ENCODE data around the gene LIPC.

LIPC gene

DNA sequence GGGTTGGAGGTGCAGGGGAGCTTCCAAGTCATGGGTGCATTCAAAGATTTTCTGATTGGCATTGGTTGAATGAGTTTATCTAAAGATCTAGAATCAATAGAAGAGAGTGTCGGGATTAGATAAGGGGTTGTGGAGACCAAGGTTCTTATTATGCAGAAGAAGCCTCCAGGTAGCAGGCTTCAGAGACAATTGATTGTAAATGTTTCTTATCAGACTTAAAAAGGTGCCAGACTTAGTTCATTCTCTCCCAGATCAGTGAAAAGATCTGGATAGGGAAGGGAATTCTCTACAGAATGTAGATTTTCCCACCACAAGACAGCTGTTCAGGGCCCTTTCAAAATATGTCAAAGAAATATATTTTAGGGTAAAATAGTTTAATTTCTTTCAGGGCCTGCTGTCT, 129.5 kb downstream of the LIPC start:
- no peak for DNase-seq

DNA sequence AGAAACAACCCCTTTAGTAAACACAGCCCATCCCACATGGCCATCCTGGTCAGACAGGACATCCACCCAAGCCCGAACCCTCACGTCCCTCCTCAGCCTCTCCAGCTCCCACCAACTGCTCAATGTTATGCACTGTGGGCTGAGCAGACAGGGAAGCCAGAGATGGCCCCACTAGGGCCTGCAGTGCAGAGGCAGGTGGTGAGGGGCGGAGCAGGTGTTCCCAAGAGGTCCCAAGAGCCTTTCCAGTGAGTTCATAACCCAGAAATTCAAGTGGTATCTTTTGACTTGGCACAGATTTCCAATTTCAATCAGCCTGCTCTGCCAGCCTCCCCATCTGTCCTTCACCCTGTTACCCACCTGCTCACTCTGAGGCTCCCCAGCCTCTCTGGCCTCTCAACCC, 130.3 kb downstream of the LIPC start:
- no peak for DNase-seq

DNA sequence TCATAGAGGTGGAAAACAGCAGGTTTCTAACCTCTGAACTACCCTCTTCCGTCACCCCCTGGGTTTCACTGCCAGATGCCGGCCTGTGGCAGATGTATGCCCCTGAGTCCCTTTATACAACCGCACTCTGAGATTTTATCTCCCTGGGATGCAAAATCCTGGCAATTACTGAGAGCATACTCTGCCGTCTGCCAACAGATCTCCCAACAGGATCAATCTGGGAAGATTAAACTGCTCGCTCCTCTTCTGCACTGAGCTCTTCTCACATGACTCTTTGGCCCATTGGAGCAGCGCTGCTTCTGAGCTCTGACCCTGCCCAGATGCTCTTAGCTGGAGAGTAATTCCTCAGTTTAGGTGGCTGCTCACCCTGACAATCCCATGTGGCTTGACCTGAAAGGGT, 133.2 kb downstream of the LIPC start:
- no peak for DNase-seq

DNA sequence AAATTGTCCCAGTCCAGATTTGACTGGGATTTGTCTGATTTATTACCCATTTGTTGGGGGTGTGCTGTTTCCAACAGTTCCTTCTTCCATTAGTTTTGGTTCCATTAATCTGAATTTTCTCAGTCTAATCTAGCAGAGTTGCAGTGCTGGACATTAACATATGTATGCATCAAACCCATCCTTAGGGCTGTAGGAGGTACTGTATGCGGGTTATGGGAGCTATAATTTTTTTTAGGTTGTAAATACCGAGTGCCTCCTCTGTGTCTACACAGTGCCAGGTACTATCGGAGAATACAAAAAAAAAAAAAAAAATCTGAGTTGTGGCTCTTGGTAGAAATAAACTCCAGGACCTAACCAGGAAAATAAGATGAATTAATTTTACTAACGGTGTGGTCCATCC, 133.8 kb downstream of the LIPC start:
- no peak for DNase-seq

DNA sequence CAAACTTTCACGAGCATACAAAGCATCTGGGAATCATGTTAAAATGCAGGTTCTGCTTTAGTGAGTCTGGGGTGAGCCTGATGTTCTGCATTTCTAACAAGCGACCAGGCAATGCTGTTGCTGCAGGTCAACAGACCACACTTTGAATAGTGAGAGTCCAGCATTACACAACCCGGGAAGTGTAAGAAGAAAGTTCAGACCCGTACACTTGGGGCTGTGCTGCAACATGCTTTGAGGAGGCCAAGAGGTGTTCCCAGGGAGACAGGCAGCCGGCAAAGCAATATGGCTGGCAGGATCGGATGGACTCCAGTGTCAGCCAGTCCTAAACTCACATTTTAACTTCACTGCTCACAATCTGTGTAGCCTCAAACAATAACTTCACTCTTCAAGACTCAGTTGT, 134.2 kb downstream of the LIPC start:
- DNase-seq, result no peak

DNA sequence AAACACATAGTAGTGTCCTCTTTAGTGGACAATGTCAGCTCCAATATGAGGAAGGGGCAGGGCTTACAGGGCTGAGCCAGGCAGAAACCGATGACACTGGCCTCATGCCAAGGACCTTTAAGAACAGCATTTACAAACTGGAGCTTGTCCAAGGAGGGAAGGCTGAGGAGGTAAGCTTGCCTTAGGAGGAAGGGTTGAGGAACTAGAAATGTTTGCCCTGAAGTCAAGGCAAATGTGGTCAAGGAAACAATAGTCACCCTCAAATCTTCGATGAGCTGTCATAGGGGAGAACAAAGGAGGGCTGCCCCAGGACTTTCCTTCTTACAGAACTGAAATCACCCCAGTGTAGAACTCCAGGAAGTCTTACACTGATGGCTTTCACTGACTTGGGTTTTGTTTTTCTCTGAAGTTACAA, 136.4 kb downstream of the LIPC start:
- no peak for DNase-seq

- no peak for DNase-seq
These were observed 137.7 kb downstream of the LIPC start for GRCh38 chr15:58569455-58569854.

DNA sequence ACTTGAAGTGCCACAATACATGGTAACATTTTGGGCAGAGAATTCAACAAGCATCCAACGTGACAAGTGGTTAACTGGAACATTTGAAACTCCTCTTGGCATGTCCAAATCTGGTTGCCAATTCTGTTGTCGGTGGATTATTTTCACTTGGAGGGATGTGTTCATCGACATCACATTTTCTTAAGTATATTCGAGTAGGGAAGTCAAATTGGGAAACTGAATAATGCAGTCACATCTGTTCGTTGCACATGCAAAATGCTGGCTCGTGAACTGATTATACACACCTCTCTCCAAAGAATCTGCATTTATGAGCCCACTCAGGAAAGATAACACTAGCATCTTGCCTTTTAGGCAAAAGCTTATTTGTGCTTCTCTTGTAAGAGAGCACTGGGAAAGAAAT, 139.7 kb downstream of the LIPC start:
- no peak for DNase-seq

GRCh38 chr15:58572521-58572920, 140.7 kb downstream of the LIPC start:
- no peak for DNase-seq

DNA sequence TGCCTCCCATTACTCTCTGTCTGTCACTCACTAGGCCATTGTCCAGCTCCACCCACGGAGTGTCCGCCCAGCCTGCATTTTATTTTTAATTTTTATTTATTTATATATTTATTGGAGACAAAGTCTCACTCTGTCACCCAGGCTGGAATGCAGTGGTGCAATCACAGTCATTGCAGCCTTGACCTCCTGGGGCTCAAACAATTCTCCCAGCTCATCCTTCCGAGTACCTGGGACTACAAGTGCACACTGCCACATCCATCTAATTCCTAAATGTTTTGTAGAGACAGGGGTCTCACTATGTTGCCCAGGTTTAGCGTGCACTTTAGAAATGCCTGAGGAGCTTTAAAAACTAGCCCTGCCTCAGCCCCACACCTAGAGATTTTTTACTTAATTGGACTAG, 141.5 kb downstream of the LIPC start:
- no peak for DNase-seq

- DNase-seq, result no peak
These were observed 142.8 kb downstream of the LIPC start for GRCh38 chr15:58574631-58575030.

DNA sequence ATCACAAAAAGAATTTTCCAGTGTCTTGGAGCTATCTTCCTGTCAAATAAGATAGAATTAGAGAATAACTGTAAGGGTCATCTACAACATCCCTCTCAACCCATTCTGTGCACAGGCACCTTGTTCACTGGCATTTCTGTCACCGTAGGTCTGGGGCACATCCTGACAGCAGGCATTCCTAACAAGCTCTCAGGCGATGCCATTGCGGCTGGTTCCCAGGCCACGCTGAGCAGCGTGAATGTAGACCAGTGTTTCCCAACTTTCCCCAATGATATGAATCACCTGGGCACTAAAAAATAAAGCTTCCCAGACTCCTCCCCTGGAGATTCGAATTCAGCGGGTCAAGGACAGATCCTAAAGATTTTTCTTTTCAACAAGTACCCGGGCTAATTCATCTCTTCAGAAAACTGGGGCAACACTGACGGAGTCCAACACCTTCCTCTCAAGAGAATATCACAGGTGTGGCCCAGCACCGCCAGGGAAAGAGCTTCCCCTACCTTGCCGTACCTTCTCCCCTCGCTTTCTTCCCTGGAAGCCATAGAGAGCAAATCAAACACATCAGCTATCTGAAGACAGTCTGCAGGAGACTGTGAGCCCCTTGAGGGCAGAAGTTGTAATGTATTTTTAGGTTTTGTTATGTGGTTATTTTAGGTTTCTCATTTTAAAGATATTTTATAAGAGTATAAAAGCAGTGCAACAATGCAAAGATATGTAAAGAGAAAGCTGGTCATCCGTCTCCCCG, 143.4 kb downstream of the LIPC start:
- no peak for DNase-seq

GRCh38 chr15:58576657-58577056, 144.9 kb downstream of the LIPC start:
- DNase-seq, result no peak

DNA sequence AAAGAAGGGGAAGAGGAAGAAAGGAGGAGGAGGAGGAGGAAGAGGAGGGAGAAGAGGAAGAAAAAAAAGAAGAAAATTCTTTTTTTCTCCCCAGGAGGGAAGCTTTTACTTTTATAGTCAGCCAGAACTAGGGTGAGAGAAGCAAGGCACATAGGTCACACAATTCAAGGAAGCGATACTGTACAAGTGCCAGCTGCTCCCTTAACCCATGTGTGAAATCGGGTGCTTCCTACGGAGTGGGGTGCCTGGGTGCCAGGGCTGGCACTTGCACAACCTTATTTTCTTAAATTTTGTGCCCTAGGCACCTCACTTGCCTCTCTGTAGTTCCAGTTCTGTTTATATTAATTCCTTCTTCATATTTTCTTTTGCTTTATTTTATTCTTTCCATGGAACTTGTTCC, 150.4 kb downstream of the LIPC start:
- DNase-seq, result no peak

- no peak for DNase-seq
These were observed 151.5 kb downstream of the LIPC start for GRCh38 chr15:58583171-58583908.

DNA sequence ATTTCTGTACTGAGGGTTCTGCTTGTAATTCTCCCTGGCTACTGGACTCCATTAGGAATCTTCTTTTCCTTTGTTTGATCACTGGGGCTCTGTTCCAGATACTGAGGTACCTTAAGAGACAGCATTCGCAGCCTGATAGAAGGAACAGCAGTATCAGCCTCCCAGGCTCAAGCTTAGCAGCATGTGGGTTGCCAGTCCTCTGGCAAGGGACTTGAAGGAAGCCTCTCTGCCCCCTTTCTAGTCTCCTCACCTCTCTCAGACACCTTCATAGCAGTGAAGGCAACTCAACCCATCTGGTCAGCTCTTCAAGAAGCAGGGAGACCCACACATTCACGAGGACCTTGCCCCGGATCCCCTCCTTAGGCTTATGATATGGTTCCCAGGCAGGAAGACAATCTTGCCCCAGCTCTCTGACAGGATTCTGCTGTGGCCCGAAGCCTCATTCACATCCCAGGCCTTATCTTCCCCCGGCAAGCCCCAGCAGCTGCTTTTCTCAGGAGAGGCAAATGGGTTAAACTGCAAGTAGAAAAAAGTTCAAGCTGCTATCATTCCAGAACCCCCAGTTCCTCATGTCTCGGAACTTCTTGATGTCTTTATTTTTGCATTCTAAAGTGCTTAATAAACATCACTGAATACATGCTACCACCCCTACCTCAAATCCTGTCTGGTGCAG, 153.1 kb downstream of the LIPC start:
- DNase-seq, result no peak

- no peak for DNase-seq
These were observed 154.1 kb downstream of the LIPC start for GRCh38 chr15:58585693-58586443.

- no peak for DNase-seq
These were observed 155.7 kb downstream of the LIPC start for GRCh38 chr15:58587486-58587885.

GRCh38 chr15:58588096-58588495, 156.3 kb downstream of the LIPC start:
- DNase-seq, result no peak

DNA sequence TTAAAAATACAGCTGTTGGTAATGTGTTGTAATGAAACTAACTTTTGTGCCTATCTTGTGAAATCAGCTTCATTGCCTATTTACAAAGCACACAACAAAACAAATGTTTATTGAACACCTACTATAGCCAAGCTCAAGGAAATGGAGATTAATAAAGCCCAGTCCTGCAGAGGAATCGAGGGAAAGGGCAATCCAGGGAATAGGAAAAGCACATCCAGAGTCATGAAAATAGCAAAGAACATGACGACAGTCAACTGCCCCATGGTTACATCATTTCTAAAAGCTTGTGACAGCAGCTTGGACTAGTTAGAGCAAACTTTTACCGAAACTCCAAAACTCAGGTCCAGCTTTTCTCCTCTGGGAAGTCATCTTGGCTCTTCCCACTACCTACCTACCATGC, 157.3 kb downstream of the LIPC start:
- DNase-seq, result no peak

DNA sequence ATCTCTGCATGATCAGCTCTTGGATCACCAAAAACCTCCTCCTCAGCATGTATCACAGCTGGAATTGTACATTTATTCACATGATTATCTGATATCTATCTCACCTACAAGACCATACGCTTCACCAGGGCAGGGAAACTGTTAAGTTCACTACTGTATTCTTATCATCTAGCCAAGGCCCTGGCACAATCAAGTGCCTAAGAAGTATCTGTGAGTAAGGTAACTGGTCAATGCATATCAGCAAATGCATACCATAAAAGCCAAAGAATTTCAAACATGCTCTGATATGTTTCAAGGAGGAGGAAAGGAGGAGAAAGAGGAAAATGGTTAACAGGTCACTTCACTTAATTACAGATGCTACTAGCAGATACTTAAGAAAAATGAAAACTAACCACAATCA, 158.4 kb downstream of the LIPC start:
- DNase-seq, result no peak

DNA sequence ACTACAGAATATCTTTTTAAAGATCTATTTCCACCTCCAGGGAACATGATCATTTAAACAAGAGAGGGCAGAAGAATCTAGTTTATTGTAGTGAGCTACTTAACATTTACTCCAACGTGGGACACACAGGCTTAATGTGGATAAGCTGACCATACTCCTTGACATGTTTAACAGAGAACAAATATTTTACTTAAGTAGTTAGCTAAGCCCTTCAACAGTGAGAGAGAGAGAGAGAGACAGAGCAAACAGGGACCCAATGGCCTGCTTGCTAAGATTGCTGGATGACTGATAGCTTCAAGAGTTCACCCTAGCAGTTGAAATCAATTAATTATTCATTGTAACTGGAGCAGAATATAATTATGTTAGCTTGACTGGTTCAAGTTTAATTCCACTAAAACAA, 159.1 kb downstream of the LIPC start:
- DNase-seq, result no peak

- no peak for DNase-seq
These were observed 162.1 kb downstream of the LIPC start for GRCh38 chr15:58593870-58594269.
